CD4-positive, alpha-beta T cell treated with Interleukin-6 at 100 ng/mL for 8 hours (primary cell): Measurements from ENCODE around the gene MFN1.

ENCODE experiments used
- DNase-seq: peaks from one replicate; pipeline ENCODE4 v3.0.0-alpha.2; 2020; ENCODE audit warnings: mixed read lengths, low spot score

MFN1 gene

GRCh38 chr3:179430277-179430870, 82.9 kb downstream of the MFN1 start:
- DNase-seq: no peak

- no peak for DNase-seq
These were observed 84.5 kb downstream of the MFN1 start for GRCh38 chr3:179432021-179432420.

GRCh38 chr3:179432451-179432850, 84.9 kb downstream of the MFN1 start:
- no peak for DNase-seq

GRCh38 chr3:179436517-179436916, 89.0 kb downstream of the MFN1 start:
- no peak for DNase-seq

- DNase-seq: no peak
These were observed 91.3 kb downstream of the MFN1 start for GRCh38 chr3:179438841-179439240.
